MM.1S (cell line): Measurements from ENCODE around the gene LITAFD.
A peak's percentile ranks its signal among the peaks of the same experiment; 100 is the strongest.

Experiments
- DNase-seq: peaks from one replicate; pipeline ENCODE4 v3.0.0-alpha.2; 2015
- H2AFZ ChIP-seq: fragments of 300-600 bp; sonication (generic); 2 replicates; pipeline ENCODE4 v1.6.0; 2016; ENCODE audit warnings: antibody characterized with exemption, low read length
- H3F3A ChIP-seq: fragments of 300-600 bp; sonication (generic); 2 replicates; pipeline ENCODE4 v1.6.1; 2016; ENCODE audit warnings: mild to moderate bottlenecking, antibody characterized with exemption, low read length, moderate library complexity, mixed read lengths; ENCODE audit not compliant: insufficient read depth
- H3K27ac ChIP-seq: fragments of 300-600 bp; sonication (generic); 2 replicates; pipeline ENCODE4 v1.5.1; 2016; ENCODE audit warnings: mild to moderate bottlenecking, low read length
- H3K27me3 ChIP-seq: fragments of 300-600 bp; sonication (generic); replicated peaks from 2 replicates; pipeline ENCODE4 v1.6.0; 2016; ENCODE audit warnings: low read length; ENCODE audit not compliant: insufficient read depth
- H3K36me3 ChIP-seq: fragments of 300-600 bp; sonication (generic); replicated peaks from 2 replicates; pipeline ENCODE4 v1.6.1; 2016; ENCODE audit warnings: mild to moderate bottlenecking, low read length, mixed read lengths; ENCODE audit not compliant: insufficient read depth
- H3K4me1 ChIP-seq: fragments of 300-600 bp; sonication (generic); 2 replicates; pipeline ENCODE4 v1.6.1; 2016; ENCODE audit warnings: low read length, mixed read lengths
- H3K4me2 ChIP-seq: fragments of 300-600 bp; sonication (generic); 2 replicates; pipeline ENCODE4 v1.6.0; 2016; ENCODE audit warnings: low read depth, low read length
- H3K4me3 ChIP-seq: fragments of 300-600 bp; sonication (generic); 2 replicates; pipeline ENCODE4 v1.5.1; 2016; ENCODE audit warnings: low read length, mixed read lengths
- H3K79me2 ChIP-seq: fragments of 300-600 bp; sonication (generic); 2 replicates; pipeline ENCODE4 v1.6.1; 2016; ENCODE audit warnings: mixed run types, low read length, mixed read lengths
- H3K9ac ChIP-seq: fragments of 300-600 bp; sonication (generic); 2 replicates; pipeline ENCODE4 v1.6.1; 2016; ENCODE audit warnings: low read length, mixed read lengths
- H3K9me2 ChIP-seq: fragments of 300-600 bp; sonication (generic); replicated peaks from 2 replicates; pipeline ENCODE4 v1.6.1; 2016; ENCODE audit warnings: mild to moderate bottlenecking, low read length, mixed read lengths; ENCODE audit not compliant: insufficient read depth
- H3K9me3 ChIP-seq: fragments of 300-600 bp; sonication (generic); replicated peaks from 2 replicates; pipeline ENCODE4 v1.6.1; 2016; ENCODE audit warnings: mild to moderate bottlenecking, low read length, mixed read lengths; ENCODE audit not compliant: insufficient read depth
- H4K20me1 ChIP-seq: fragments of 300-600 bp; sonication (generic); 2 replicates; pipeline ENCODE4 v1.6.1; 2016; ENCODE audit warnings: mild to moderate bottlenecking, low read length, moderate library complexity, mixed read lengths; ENCODE audit not compliant: insufficient read depth
- EZH2 ChIP-seq: fragments of 300-600 bp; sonication (generic); optimal IDR thresholded peaks from 2 replicates; pipeline ENCODE3; 2017; ENCODE audit warnings: low read depth, mild to moderate bottlenecking, antibody characterized with exemption, low read length, mixed read lengths
- EZH2phosphoT487 ChIP-seq: fragments of 300-600 bp; sonication (generic); IDR thresholded peaks from 2 replicates; pipeline ENCODE4 v1.6.1; 2018; ENCODE audit warnings: antibody characterized with exemption, low read length
- TF ChIP-seq, protein P1 (sequence below): fragments of 300-600 bp; sonication (generic); IDR thresholded peaks from 2 replicates; pipeline ENCODE4 v1.5.1; 2016; ENCODE audit warnings: antibody characterized with exemption, low read length, mixed read lengths

Gene LITAFD

DNA sequence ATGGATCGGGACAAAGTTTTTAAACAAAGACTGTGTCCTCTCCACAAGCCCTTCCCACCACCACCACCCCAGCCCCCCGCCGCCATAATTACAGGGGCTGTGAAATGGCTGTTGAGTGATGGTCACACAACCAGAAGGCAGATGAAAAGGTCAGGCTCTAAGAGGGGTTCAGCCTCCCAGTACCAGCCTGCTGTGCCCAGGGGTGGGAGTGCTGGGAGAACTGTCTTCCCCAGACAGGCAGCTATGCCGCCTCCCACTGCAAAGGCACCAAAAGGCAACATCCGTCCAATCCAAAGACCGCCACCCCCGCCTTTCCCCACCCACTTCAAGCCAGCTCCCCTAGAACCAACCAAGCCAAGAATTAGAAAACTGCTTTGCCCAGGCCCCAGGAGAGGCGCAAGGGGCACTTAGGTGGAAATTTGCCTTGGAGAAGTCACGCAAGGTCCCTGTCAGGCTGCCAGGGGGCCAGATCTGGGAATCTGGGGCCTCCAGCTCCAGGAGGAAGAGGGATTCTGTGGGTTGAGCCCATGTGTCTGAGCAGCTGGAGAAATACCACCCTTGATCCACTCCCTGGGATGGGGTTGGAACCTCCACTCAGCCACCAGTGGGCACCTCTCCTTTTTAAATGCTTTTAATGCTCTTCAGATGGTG is 27.7 kb upstream of the LITAFD start:
- H3F3A ChIP-seq = peaks cover 9% of the 10 kb centered on the region
- H3K9ac ChIP-seq = no peak overlapping the region
- H3K79me2 ChIP-seq = peaks cover 25% of the 10 kb centered on the region
- H3K9me2 ChIP-seq = no peaks in the 10 kb centered on the region
- no peak overlapping the region for H2AFZ ChIP-seq
- H3K27me3 ChIP-seq = no peaks in the 10 kb centered on the region
- no peak for TF ChIP-seq EZH2
- TF ChIP-seq EZH2phosphoT487 = no peak
- TF ChIP-seq, protein P1, sequence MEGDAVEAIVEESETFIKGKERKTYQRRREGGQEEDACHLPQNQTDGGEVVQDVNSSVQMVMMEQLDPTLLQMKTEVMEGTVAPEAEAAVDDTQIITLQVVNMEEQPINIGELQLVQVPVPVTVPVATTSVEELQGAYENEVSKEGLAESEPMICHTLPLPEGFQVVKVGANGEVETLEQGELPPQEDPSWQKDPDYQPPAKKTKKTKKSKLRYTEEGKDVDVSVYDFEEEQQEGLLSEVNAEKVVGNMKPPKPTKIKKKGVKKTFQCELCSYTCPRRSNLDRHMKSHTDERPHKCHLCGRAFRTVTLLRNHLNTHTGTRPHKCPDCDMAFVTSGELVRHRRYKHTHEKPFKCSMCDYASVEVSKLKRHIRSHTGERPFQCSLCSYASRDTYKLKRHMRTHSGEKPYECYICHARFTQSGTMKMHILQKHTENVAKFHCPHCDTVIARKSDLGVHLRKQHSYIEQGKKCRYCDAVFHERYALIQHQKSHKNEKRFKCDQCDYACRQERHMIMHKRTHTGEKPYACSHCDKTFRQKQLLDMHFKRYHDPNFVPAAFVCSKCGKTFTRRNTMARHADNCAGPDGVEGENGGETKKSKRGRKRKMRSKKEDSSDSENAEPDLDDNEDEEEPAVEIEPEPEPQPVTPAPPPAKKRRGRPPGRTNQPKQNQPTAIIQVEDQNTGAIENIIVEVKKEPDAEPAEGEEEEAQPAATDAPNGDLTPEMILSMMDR = no peak
- no peaks in the 10 kb centered on the region for H4K20me1 ChIP-seq
- 0 out of 2 replicates have a peak, but pooled peaks cover 2% of the 10 kb centered on the region for H3K36me3 ChIP-seq
- H3K9me3 ChIP-seq = no peaks in the 10 kb centered on the region
- no peak overlapping the region for H3K4me2 ChIP-seq
- no peak overlapping the region for H3K27ac ChIP-seq
- H3K4me1 ChIP-seq = no peaks in the 10 kb centered on the region
- no peak overlapping the region for H3K4me3 ChIP-seq
- no peak for DNase-seq

DNA sequence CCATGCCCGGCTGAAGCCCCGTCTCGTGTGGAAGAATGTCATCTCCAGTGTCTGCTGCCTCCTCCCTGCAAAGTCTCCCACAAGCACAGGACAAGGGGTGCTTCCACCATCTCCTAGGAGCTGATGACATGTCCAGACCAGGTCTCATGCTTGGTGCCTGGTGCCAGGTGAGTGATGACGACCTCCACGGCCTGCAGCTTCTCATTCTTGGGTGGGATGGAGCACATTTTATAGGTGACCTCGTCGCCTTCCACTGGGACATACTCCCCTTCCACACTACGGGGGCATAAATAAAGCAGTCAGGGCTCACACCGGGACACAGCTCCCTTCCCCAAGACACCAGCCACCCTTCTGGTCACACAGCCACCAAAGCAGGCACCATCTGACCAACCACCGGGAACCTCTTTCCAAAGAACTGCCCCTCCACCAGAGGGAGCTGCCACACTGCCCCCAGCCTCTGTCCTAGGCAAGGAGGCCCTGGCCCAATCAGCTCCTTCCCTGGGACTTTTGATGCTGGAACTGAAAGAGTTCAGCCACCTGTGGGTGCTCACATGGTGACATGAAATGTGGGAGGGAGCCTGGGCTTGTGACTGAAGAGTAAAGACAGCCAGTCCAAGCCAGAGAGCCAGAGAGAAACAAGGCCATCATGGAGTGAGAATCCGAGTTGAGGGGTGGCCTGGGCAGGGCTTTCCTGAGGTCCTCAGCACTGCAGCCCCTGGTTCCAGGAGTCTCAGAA is 26.9 kb upstream of the LITAFD start:
- Histone ChIP-seq H3K4me1 (no peaks in the 10 kb centered on the region), H3K27me3 (no peaks in the 10 kb centered on the region), H3F3A (peaks cover 9% of the 10 kb centered on the region), H3K27ac (no peak overlapping the region), H2AFZ (no peak overlapping the region), H3K4me2 (no peak overlapping the region), H3K79me2 (peaks cover 33% of the 10 kb centered on the region), H3K9me2 (no peaks in the 10 kb centered on the region), H3K36me3 (0 out of 2 replicates have a peak, but pooled peaks cover 5% of the 10 kb centered on the region), H3K4me3 (no peak overlapping the region), H3K9ac (no peak overlapping the region), H4K20me1 (no peaks in the 10 kb centered on the region; the same call in 1 of the 2 replicates), H3K9me3 (no peaks in the 10 kb centered on the region)
- DNase-seq = peak; percentile 14
- TF ChIP-seq, protein P1 = peak; percentile 31
- no peak for TF ChIP-seq EZH2phosphoT487
- no peak for TF ChIP-seq EZH2

DNA sequence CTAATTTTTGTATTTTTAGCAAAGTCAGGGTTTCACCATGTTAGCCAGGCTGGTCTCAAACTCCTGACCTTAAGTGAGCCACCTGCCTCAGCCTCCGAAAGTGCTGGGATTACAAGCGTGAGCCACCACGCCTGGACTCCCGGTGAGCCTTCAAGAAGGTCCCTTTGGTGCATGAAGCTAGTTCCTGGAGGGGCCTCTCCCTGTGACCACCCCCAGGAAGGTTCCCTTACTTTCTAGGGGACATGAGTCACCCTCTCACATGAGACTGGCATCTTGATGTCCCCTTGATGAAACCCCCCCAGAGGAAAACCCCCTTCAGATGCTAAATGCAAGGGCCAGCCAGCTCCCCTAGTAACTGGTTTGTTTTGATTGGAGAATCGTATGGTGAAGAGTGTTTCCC is 26.2 kb upstream of the LITAFD start:
- Histone ChIP-seq H3K27ac (no peak overlapping the region), H3K4me2 (no peak overlapping the region), H3F3A (peaks cover 9% of the 10 kb centered on the region), H4K20me1 (no peaks in the 10 kb centered on the region; the same call in 1 of the 2 replicates), H3K27me3 (no peaks in the 10 kb centered on the region), H3K9ac (no peak overlapping the region), H3K36me3 (0 out of 2 replicates have a peak, but pooled peaks cover 5% of the 10 kb centered on the region), H3K79me2 (peaks cover 38% of the 10 kb centered on the region), H2AFZ (no peak overlapping the region), H3K4me3 (no peak overlapping the region), H3K9me2 (no peaks in the 10 kb centered on the region), H3K9me3 (no peaks in the 10 kb centered on the region), H3K4me1 (no peaks in the 10 kb centered on the region)
- no peak for DNase-seq
- TF ChIP-seq, protein P1 = no peak
- no peak for TF ChIP-seq EZH2phosphoT487
- no peak for TF ChIP-seq EZH2
